ENCODE measurements around the gene PRKG1.

DNA sequence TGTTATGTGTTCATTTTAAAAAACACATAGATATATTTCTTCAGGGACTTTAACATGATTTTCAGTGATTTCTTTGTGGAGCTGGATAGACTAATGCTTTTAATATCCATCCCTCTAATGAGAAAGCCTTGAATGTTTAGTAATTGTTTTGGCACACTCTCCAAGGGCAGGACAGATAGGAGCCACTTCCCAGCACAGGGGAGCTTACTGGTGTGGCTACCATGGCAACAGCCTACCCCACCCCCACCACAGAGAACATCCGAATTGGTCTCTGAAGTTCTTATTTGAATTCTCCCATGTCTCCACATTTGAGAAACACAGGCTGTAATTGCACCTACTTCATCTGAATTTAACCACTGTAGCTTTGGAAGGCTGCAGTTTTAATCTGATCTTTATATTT is 87.7 kb downstream of the PRKG1 start:
- TF ChIP-seq, protein P1, sequence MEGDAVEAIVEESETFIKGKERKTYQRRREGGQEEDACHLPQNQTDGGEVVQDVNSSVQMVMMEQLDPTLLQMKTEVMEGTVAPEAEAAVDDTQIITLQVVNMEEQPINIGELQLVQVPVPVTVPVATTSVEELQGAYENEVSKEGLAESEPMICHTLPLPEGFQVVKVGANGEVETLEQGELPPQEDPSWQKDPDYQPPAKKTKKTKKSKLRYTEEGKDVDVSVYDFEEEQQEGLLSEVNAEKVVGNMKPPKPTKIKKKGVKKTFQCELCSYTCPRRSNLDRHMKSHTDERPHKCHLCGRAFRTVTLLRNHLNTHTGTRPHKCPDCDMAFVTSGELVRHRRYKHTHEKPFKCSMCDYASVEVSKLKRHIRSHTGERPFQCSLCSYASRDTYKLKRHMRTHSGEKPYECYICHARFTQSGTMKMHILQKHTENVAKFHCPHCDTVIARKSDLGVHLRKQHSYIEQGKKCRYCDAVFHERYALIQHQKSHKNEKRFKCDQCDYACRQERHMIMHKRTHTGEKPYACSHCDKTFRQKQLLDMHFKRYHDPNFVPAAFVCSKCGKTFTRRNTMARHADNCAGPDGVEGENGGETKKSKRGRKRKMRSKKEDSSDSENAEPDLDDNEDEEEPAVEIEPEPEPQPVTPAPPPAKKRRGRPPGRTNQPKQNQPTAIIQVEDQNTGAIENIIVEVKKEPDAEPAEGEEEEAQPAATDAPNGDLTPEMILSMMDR (IDR thresholded peaks at IDR 0.05; ENCODE audit: low read depth, low read length, poor library complexity, severe bottlenecking): no peak
- TF ChIP-seq EZH2phosphoT487 (IDR thresholded peaks at IDR 0.05; ENCODE audit: borderline replicate concordance, low read length): no peak
